Lower leg skin (tissue), 4 donors: ENCODE data around the gene ZSCAN25. TPM values are rescaled to one million over a fixed set of nuclear protein-coding genes. Genes with fewer than 3 reads are reported as not detected.
"Not testable (repeated sequence)": the region's sequence is repeated elsewhere in the genome, so short reads cannot be mapped to it uniquely, and the experiment has no call there.

ENCODE experiments used
- DNase-seq, 2 donors: peaks; one replicate each; pipeline ENCODE4 v3.0.0-alpha.2; 2019; ENCODE audit warnings: low spot score in 2 of 2
- H3K4me3 ChIP-seq: fragments of 200-600 bp; sonication (generic); 2 replicates; pipeline ENCODE4 v1.5.1; 2017; ENCODE audit warnings: mild to moderate bottlenecking, low read depth; ENCODE audit not compliant: poor library complexity, severe bottlenecking
- POLR2A ChIP-seq, 2 donors: fragments of 450-650 bp; IDR thresholded peaks; one replicate each; pipeline ENCODE4 v1.6.1; 2016 to 2017; ENCODE audit warnings: antibody characterized with exemption in 2 of 2, mild to moderate bottlenecking in 1 of 2, moderate library complexity in 1 of 2
- WGBS, 2 donors: methylation state at CpG; one replicate each; pipeline ENCODE4 v1.1.5; 2018; 5-methylcytosine and 5-hydroxymethylcytosine counted together
- intact Hi-C: fragments of 100-400 bp; cut with DNase I; formaldehyde crosslinking; loops from one replicate; pipeline ENCODE4 v1.15.0; 2023; ENCODE audit warnings: low total_unique reads
- total RNA-seq, 4 donors: library from RNA; depleted of rRNA; stranded (reverse); fragments of >200 nt; gene quantifications; one replicate each; pipeline ENCODE4 v1.1.0, GENCODE V29; 2016
- TF ChIP-seq, protein P1 (sequence below), 3 donors: fragments of 450-650 bp; IDR thresholded peaks; one replicate each; pipeline ENCODE4 v1.5.1; 2016; ENCODE audit warnings: antibody characterized with exemption in 3 of 3, mild to moderate bottlenecking in 3 of 3, moderate library complexity in 2 of 3

The ZSCAN25 gene
- total RNA-seq, 4 donors from 2014 or later: 19.4 to 38.0 (median 23.7) TPM

GRCh38 chr7:99648843-99649242 is 32.1 kb downstream of the ZSCAN25 start:
- TF ChIP-seq, protein P1, sequence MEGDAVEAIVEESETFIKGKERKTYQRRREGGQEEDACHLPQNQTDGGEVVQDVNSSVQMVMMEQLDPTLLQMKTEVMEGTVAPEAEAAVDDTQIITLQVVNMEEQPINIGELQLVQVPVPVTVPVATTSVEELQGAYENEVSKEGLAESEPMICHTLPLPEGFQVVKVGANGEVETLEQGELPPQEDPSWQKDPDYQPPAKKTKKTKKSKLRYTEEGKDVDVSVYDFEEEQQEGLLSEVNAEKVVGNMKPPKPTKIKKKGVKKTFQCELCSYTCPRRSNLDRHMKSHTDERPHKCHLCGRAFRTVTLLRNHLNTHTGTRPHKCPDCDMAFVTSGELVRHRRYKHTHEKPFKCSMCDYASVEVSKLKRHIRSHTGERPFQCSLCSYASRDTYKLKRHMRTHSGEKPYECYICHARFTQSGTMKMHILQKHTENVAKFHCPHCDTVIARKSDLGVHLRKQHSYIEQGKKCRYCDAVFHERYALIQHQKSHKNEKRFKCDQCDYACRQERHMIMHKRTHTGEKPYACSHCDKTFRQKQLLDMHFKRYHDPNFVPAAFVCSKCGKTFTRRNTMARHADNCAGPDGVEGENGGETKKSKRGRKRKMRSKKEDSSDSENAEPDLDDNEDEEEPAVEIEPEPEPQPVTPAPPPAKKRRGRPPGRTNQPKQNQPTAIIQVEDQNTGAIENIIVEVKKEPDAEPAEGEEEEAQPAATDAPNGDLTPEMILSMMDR (IDR thresholded peaks at IDR 0.05): no peak
- no peak for TF ChIP-seq POLR2A (IDR thresholded peaks at IDR 0.05)
- WGBS, 2 donors: 95 to 96% methylated on average over 2 of the region's 2 CpGs
- no peak for DNase-seq
- H3K4me3 ChIP-seq: no peak overlapping the region
- intact Hi-C loops: no loop called here

- intact Hi-C loops: no loop called here
- H3K4me3 ChIP-seq: no peak overlapping the region
- WGBS, 2 donors: 98 to 100% methylated on average over 2 of the region's 2 CpGs
- TF ChIP-seq, protein P1 (IDR thresholded peaks at IDR 0.05): no peak
- no peak for DNase-seq
Observed at GRCh38 chr7:99651290-99651689, 34.5 kb downstream of the ZSCAN25 start.

- intact Hi-C loops: no loop called here
- no peak for DNase-seq
- H3K4me3 ChIP-seq: no peak overlapping the region
- TF ChIP-seq, protein P1 (IDR thresholded peaks at IDR 0.05): no peak
- no peak for TF ChIP-seq POLR2A (IDR thresholded peaks at IDR 0.05)
- WGBS, 2 donors: 94 to 100% methylated on average over 2 of the region's 2 CpGs
Observed at GRCh38 chr7:99652671-99653070, 35.9 kb downstream of the ZSCAN25 start.

DNA sequence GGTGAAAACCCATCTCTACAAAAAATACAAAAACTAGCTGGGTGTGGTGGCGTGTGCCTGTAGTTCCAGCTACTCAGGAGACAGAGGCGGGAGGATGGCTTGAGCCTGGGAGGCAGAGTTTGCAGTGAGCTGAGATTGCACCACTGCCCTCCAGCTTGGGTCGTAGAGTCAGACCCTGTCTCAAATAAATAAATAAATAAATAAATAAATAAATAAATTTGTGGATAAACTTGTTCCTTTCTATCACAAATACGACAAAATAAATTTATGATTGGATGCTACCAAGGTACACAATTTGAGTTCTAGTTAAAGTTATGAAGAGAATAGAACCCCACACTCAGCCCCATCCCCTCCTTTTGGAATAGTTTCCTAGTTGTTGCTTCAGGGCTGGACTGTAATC is 36.5 kb downstream of the ZSCAN25 start:
- DNase-seq, intact Hi-C loops, H3K4me3 ChIP-seq: not testable (repeated sequence)
- WGBS, 2 donors: 94 to 97% methylated on average over 4 of the region's 4 CpGs

DNA sequence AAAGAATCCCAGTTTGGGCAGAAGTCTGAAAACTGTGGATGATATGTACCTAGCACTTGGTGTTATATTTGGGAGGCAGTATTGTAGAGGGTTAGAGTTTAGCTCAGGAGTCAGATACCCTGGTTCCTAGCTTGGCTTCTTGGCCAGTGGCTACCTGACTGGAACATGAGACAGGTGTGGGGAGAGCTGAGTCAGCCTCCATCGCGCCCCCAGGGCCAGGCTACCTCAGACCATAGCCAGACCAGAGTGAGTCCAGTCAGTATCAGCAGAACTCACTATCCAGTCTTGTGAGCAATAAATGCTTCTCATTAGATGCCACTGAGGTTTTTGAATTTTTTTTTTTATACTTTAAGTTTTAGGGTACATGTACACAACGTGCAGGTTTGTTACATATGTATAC is 37.0 kb downstream of the ZSCAN25 start:
- no peak for DNase-seq
- H3K4me3 ChIP-seq: no peak overlapping the region
- intact Hi-C loops: no loop called here
- 96 to 100% methylated on average over 3 of the region's 3 CpGs for WGBS, 2 donors
- no peak for TF ChIP-seq POLR2A (IDR thresholded peaks at IDR 0.05)
- TF ChIP-seq, protein P1 (IDR thresholded peaks at IDR 0.05): no peak

- WGBS, 2 donors: 88 to 93% methylated on average over 3 of the region's 3 CpGs
- H3K4me3 ChIP-seq, intact Hi-C loops, DNase-seq: not testable (repeated sequence)
Observed at GRCh38 chr7:99654626-99655025, 37.9 kb downstream of the ZSCAN25 start.

DNA sequence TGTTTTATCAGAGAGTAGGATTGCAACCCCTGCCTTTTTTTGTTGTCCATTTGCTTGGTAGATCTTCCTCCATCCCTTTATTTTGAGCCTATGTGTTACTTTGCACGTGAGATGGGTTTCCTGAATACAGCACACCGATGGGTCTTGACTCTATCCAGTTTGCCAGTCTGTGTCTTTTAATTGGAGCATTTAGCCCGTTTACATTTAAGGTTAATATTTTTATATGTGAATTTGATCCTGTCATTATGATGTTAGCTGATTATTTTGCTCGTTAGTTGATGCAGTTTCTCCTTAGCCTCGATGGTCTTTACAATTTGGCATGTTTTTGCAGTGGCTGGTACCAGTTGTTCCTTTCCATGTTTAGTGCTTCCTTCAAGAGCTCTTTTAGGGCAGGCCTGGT is 41.1 kb downstream of the ZSCAN25 start:
- H3K4me3 ChIP-seq, DNase-seq, intact Hi-C loops: not testable (repeated sequence)
- 86 to 93% methylated on average over 5 of the region's 5 CpGs for WGBS, 2 donors
